Stimulated activated CD8-positive, alpha-beta memory T cell treated with anti-CD3 and anti-CD28 coated beads, Interleukin-4, amount 100 ng/mL, for 48 hours (primary cell): ENCODE data around the gene RCSD1.

Experiments
- DNase-seq: peaks from one replicate; pipeline ENCODE4 v3.0.0-alpha.2; 2020

RCSD1 gene

DNA sequence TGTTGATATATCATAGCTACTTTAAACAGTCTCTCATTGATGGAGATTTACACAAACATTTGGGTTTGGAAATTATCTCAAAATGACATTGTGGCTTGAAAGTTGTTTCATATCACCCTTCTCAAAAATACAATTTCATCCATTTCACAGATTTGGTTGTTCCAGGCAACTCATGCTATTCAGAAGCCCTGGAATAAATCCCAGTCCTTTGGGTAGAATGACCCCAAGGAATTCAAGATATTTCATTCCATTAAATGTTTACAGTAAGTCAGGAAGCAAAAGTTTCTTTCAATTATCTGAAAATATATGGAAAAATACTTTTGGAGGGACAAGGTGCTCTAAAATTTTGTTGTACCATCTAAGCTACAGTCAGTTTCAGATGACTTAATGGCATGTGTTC is 118.9 kb downstream of the RCSD1 start:
- DNase-seq = no peak

DNA sequence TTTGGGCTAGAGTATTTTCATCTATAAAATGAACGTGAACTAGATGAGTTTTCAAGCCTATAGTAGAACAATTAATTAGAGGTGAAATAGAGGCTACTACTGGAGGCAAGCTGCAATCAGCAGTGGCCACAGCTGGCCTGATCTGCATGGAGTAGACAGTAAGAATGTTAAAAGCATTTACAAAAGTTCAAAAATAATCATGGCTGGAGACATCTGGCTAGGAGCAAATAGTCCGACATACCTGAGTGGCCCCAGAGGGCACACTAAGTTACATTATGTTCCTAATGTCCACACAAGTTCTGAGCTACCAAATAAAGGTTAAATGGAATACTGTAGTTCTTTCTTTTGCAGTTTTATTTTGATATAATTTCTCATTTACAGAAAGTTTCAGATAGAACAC is 119.7 kb downstream of the RCSD1 start:
- no peak for DNase-seq

DNA sequence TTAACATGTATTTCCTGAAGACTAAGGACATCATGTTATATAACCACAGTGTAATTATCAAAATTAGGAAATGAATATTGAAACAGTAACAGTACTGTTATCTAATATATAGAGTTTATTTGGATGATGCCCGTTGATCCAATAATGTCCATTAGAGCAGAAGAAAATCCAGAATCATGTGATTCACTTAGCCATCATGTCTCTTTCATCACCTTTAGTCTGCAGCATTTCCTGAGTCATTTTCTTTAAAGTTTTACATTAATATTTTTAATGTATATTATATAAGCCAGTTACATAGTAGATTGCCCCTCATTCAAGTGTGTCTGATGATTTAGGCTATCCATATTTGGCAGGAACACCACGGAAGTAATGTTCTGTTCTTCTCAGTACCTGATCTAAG is 120.6 kb downstream of the RCSD1 start:
- no peak for DNase-seq

DNA sequence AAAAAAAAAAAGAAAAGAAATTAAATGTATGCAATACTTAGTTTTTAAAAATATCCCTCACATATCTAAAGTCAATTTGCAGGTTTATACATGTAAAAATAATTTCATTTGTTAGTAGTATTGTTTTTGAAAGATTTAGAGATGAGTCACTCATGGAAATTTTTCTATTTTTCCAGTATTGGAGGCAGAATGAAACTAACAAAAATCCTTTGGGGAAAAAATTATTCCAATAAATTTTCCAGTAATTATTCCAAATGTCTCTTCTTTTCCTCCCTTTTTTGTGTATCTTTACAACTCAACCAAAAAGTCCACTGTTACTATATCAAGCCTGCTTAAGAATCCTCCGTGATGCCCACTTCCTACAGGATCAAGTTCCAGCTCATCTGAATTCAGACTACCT is 121.6 kb downstream of the RCSD1 start:
- DNase-seq = no peak

DNA sequence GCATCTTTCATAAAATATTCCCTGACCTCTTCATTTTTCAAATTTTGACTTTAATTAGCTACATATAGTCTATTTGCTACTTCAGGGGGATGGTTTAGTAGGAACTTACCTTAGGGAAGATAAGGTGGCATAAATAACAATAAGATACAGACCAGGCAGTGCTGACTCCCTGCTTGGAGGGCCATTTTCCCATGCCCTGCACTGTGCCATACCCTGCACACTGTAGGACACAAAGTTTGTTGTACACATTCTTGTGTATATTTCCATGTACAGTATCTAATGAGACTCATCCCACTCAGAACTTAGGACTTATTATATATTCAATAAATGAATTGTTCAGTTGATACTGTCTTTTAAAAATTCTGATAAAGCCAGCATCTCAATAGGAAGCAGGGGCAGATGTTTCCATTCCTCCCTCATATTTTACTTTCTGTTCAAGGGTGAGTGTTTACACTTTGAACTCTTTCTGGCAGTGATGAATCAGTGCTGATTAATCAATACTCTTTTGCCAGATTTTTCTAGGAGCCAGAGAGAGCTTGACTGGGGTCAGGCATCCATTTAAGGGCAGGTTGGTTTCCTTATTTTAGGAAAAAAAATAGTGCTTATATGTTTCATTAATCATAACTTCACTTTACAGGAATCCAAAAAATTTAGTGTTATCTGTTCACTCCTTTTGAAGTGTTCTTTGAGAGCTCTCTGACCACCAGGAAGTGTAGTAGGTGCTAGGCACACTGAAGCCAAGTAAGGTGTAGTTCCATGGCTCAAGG is 122.4 kb downstream of the RCSD1 start:
- no peak for DNase-seq

DNA sequence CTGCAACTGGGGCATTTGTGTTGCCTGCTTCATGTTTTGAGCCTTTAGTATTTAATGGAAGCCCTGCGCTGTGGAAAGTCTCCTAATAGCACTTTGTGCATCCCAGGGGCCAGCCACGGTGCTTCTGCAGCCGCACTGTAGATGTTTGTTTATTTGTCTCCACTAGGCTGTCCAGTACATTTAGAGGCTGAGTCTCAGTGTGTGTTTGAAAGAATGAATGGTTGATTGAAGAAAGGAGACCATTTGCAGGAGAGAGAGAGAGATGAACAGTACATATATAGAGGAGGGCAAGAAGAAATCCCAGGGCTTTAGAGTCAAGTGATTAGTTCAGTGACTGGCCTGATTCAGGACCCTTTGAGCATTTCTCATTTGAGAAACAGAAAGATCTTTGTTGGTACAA is 125.6 kb downstream of the RCSD1 start:
- DNase-seq = no peak
